ENCODE results near the gene MAGOH.

MAGOH gene

GRCh38 chr1:53238197-53239155, at the start of gene MAGOH:
TSS of gene MAGOH (minus strand) at chr1:53238518. CDS start at chr1:53238448, 70 bp downstream.
- Histone ChIP-seq H3K79me2 (ENCODE audit: low read length) (peaks cover 30% of the 10 kb centered on the region), H3K4me2 (ENCODE audit: low read length) (peak within 1 kb of the TSS; percentile 97), H3K27ac (ENCODE audit: low read length) (peak within 1 kb of the TSS; percentile 34), H3K4me1 (ENCODE audit: low read length) (peaks cover 7% of the 10 kb centered on the region), H3K4me3 (ENCODE audit: low read length) (peak within 1 kb of the TSS; percentile 89), H3K36me3 (replicated peaks; ENCODE audit: low read depth, low read length) (peaks cover 11% of the 10 kb centered on the region), H4K20me1 (ENCODE audit: insufficient read depth, low read length) (no peaks in the 10 kb centered on the region), H3K9me3 (ENCODE audit: insufficient read depth, low read length) (no peaks in the 10 kb centered on the region), H2AFZ (ENCODE audit: low read depth, low read length) (peak within 1 kb of the TSS; percentile 85), H3K9ac (ENCODE audit: low read length) (peak within 1 kb of the TSS; percentile 74), H3K27me3 (ENCODE audit: low read depth, low read length) (no peaks in the 10 kb centered on the region)
- TF ChIP-seq CTCF (IDR thresholded peaks at IDR 0.05; ENCODE audit: low read depth, low read length): no peak
- TF ChIP-seq EZH2phosphoT487 (IDR thresholded peaks at IDR 0.05; ENCODE audit: low read depth): no peak

GRCh38 chr1:53286955-53287354, 48.6 kb upstream of the MAGOH start:
- no peak overlapping the region for H2AFZ ChIP-seq (ENCODE audit: low read depth, low read length)
- peaks cover 9% of the 10 kb centered on the region for H3K4me1 ChIP-seq (ENCODE audit: low read length)
- no peak for TF ChIP-seq CTCF (IDR thresholded peaks at IDR 0.05; ENCODE audit: low read depth, low read length)
- no peak overlapping the region for H3K9ac ChIP-seq (ENCODE audit: low read length)
- no peaks in the 10 kb centered on the region for H3K9me3 ChIP-seq (ENCODE audit: insufficient read depth, low read length)
- peaks cover 20% of the 10 kb centered on the region for H3K36me3 ChIP-seq (replicated peaks; ENCODE audit: low read depth, low read length)
- H3K79me2 ChIP-seq (ENCODE audit: low read length): peaks cover 15% of the 10 kb centered on the region
- H3K4me2 ChIP-seq (ENCODE audit: low read length): no peak overlapping the region
- no peaks in the 10 kb centered on the region for H3K27me3 ChIP-seq (ENCODE audit: low read depth, low read length)
- H3K27ac ChIP-seq (ENCODE audit: low read length): no peak overlapping the region
- no peaks in the 10 kb centered on the region for H4K20me1 ChIP-seq (ENCODE audit: insufficient read depth, low read length)
- H3K4me3 ChIP-seq (ENCODE audit: low read length): no peak overlapping the region

- Histone ChIP-seq H3K9me3 (ENCODE audit: insufficient read depth, low read length) (no peaks in the 10 kb centered on the region), H2AFZ (ENCODE audit: low read depth, low read length) (no peak overlapping the region), H3K27me3 (ENCODE audit: low read depth, low read length) (no peaks in the 10 kb centered on the region), H4K20me1 (ENCODE audit: insufficient read depth, low read length) (no peaks in the 10 kb centered on the region), H3K27ac (ENCODE audit: low read length) (no peak overlapping the region), H3K4me3 (ENCODE audit: low read length) (no peak overlapping the region), H3K36me3 (replicated peaks; ENCODE audit: low read depth, low read length) (peaks cover 20% of the 10 kb centered on the region), H3K4me2 (ENCODE audit: low read length) (no peak overlapping the region), H3K9ac (ENCODE audit: low read length) (no peak overlapping the region), H3K79me2 (ENCODE audit: low read length) (peaks cover 7% of the 10 kb centered on the region), H3K4me1 (ENCODE audit: low read length) (0 out of 2 replicates have a peak, but pooled peaks cover under 1% of the 10 kb centered on the region)
- TF ChIP-seq EZH2phosphoT487 (IDR thresholded peaks at IDR 0.05; ENCODE audit: low read depth) (no peak), CTCF (IDR thresholded peaks at IDR 0.05; ENCODE audit: low read depth, low read length) (no peak)
Observed at GRCh38 chr1:53285969-53286760, 47.8 kb upstream of the MAGOH start.

GRCh38 chr1:53285546-53285945, 47.2 kb upstream of the MAGOH start:
- Histone ChIP-seq H3K9ac (ENCODE audit: low read length) (no peak overlapping the region), H3K4me1 (ENCODE audit: low read length) (no peaks in the 10 kb centered on the region), H3K36me3 (replicated peaks; ENCODE audit: low read depth, low read length) (peaks cover 20% of the 10 kb centered on the region), H4K20me1 (ENCODE audit: insufficient read depth, low read length) (no peaks in the 10 kb centered on the region), H3K4me2 (ENCODE audit: low read length) (no peak overlapping the region), H3K9me3 (ENCODE audit: insufficient read depth, low read length) (no peaks in the 10 kb centered on the region), H3K4me3 (ENCODE audit: low read length) (no peak overlapping the region), H3K27ac (ENCODE audit: low read length) (no peak overlapping the region), H3K27me3 (ENCODE audit: low read depth, low read length) (no peaks in the 10 kb centered on the region), H3K79me2 (ENCODE audit: low read length) (peaks cover 2% of the 10 kb centered on the region; the same call in 1 of the 2 replicates), H2AFZ (ENCODE audit: low read depth, low read length) (no peak overlapping the region)
- TF ChIP-seq CTCF (IDR thresholded peaks at IDR 0.05; ENCODE audit: low read depth, low read length) (no peak), EZH2phosphoT487 (IDR thresholded peaks at IDR 0.05; ENCODE audit: low read depth) (no peak)
